GM12878 (cell line): ENCODE data around the gene DPP6. TPM values are rescaled to one million over a fixed set of nuclear protein-coding genes. Genes with fewer than 3 reads are reported as not detected.

Source experiments
- ATAC-seq: fragments of 200-7000 bp; cut with Tn5 transposase; 3 replicates; pipeline ENCODE4 v1.9.1; 2020; ENCODE audit warnings: mild to moderate bottlenecking, moderate library complexity
- BruUV-seq: library from RNA; stranded (reverse); fragments of 400-500 nt; replicated peaks from 2 replicates; lab custom pipeline; 2021; lab: Mats Ljungman, UMichigan
- CTCF ChIA-PET: fragments of 300-600 bp; sonication (Branson Sonifier 250); formaldehyde crosslinking; extraction: SDS; loops from one replicate; lab custom pipeline; 2021; ENCODE audit warnings: inconsistent platforms; lab: Yijun Ruan, JAX
- POLR2A ChIA-PET: fragments of 350-600 bp; formaldehyde crosslinking; extraction: SDS; loops from one replicate; lab custom pipeline; 2021; ENCODE audit warnings: inconsistent platforms; lab: Charles Lee
- RAD21 ChIA-PET: fragments of 300-600 bp; sonication (Branson Sonifier 250); formaldehyde crosslinking; loops from one replicate; lab custom pipeline; 2023; ENCODE audit warnings: antibody characterized with exemption; ENCODE audit not compliant: unreplicated experiment; lab: Charles Lee
- SMC1A ChIA-PET: fragments of 300-600 bp; sonication (Branson Sonifier 250); formaldehyde crosslinking; loops from one replicate; lab custom pipeline; 2023; ENCODE audit not compliant: unreplicated experiment, uncharacterized antibody; lab: Charles Lee
- DNase-seq: peaks from one replicate; pipeline ENCODE4 v3.0.0-alpha.2; 2011; ENCODE audit warnings: low read depth, low spot score
- FAIRE-seq: peaks from 3 replicates; lab custom pipeline; 2011; peaks lifted over from hg19 to GRCh38; lab: Jason Lieb, UNC
- H2AFZ ChIP-seq: 2 replicates; pipeline ENCODE4 v1.6.0; 2011; ENCODE audit warnings: low read depth, low read length, control low read depth; ENCODE audit not compliant: control insufficient read depth
- H3K27ac ChIP-seq: 2 replicates; pipeline ENCODE4 v1.5.1; 2011; ENCODE audit warnings: control low read depth; ENCODE audit not compliant: control insufficient read depth, insufficient read depth
- H3K27me3 ChIP-seq, 2 experiments: replicated peaks in 1 of 2; 2 replicates each; pipeline versions ENCODE4 v1.6.0 to v1.6.1; 2011; ENCODE audit warnings: low read length in 1 of 2; ENCODE audit not compliant: control insufficient read depth in 2 of 2, insufficient read depth in 2 of 2
- H3K36me3 ChIP-seq, 2 experiments: 2 replicates each; pipeline ENCODE4 v1.5.1; 2011; ENCODE audit warnings: low read length in 1 of 2; ENCODE audit not compliant: control insufficient read depth in 2 of 2, insufficient read depth in 2 of 2
- H3K4me1 ChIP-seq: 2 replicates; pipeline ENCODE4 v1.6.1; 2011; ENCODE audit warnings: mild to moderate bottlenecking, low read length, moderate library complexity, mixed read lengths; ENCODE audit not compliant: control insufficient read depth, insufficient read depth
- H3K4me2 ChIP-seq: 2 replicates; pipeline ENCODE4 v1.6.0; 2011; ENCODE audit warnings: control low read depth; ENCODE audit not compliant: control insufficient read depth, insufficient read depth
- H3K4me3 ChIP-seq: fragments of 200-600 bp; sonication (generic); 2 replicates; pipeline ENCODE4 v1.5.1; 2016
- H3K79me2 ChIP-seq: 2 replicates; pipeline ENCODE4 v1.6.0; 2011; ENCODE audit warnings: low read length; ENCODE audit not compliant: control insufficient read depth, insufficient read depth
- H3K9ac ChIP-seq: 2 replicates; pipeline ENCODE4 v1.8.0; 2011; ENCODE audit warnings: low read length, control low read depth, mixed read lengths; ENCODE audit not compliant: control insufficient read depth, insufficient read depth
- H3K9me3 ChIP-seq: replicated peaks from 3 replicates; pipeline ENCODE4 v1.5.1; 2011; ENCODE audit warnings: mild to moderate bottlenecking, low read length; ENCODE audit not compliant: control insufficient read depth, insufficient read depth
- H4K20me1 ChIP-seq: 2 replicates; pipeline ENCODE4 v1.6.0; 2011; ENCODE audit not compliant: control insufficient read depth, insufficient read depth
- ZNF592 ChIP-seq: fragments of 450-650 bp; IDR thresholded peaks from 2 replicates; pipeline ENCODE4 v1.6.1; 2017; ENCODE audit warnings: mild to moderate bottlenecking, moderate library complexity
- WGBS: methylation state at CpG from one replicate; pipeline ENCODE4 v1.1.6; 2016; ENCODE audit warnings: low lambda C conversion rate; ENCODE audit not compliant: insufficient replicate concordance, insufficient coverage; ENCODE audit errors: missing lambda C conversion rate; 5-methylcytosine and 5-hydroxymethylcytosine counted together
- in situ Hi-C: fragments of 300-500 bp; cut with MboI; formaldehyde crosslinking; loops from 9 replicates; pipeline ENCODE4 v1.14.3; 2018; ENCODE audit warnings: mixed read lengths
- intact Hi-C: fragments of 100-400 bp; cut with micrococcal nuclease; formaldehyde crosslinking; loops from one replicate; pipeline ENCODE4 v1.14.2; 2022; ENCODE audit not compliant: unreplicated experiment
- polyA plus RNA-seq, 11 experiments: library from polyadenylated mRNA; depleted of rRNA in 4 of 11; unstranded in 6 of 11; stranded (reverse) in 5 of 11; fragments of >200 nt; fragmentation: Nextera tagmentation in 4 of 11; fragmentation: Illumina TruSeq in 1 of 11; extraction: Ambion mirVana in 4 of 11; extraction: Trizol in 1 of 11; gene quantifications; 1 replicate in 1 of 11; 2 replicates in 10 of 11; pipeline versions ENCODE4 v1.2.1 to v1.2.3, GENCODE V29; 2011 to 2016; ENCODE audit warnings: inconsistent platforms in 2 of 11, missing spikeins in 2 of 11, low read depth in 1 of 11
- total RNA-seq, 4 experiments: library from RNA; depleted of rRNA in 3 of 4; stranded (reverse); fragments of >200 nt in 3 of 4; fragmentation: Illumina TruSeq in 1 of 4; extraction: Trizol in 1 of 4; gene quantifications; 2 replicates each; pipeline versions ENCODE4 v1.2.1 to v1.2.3, GENCODE V29; 2013 to 2021

Gene DPP6
- total and polyA plus RNA-seq, 10 of the 15 experiments (the other 5 are each of a cell fraction or from before 2014, with no cell fraction given) = not detected

DNA sequence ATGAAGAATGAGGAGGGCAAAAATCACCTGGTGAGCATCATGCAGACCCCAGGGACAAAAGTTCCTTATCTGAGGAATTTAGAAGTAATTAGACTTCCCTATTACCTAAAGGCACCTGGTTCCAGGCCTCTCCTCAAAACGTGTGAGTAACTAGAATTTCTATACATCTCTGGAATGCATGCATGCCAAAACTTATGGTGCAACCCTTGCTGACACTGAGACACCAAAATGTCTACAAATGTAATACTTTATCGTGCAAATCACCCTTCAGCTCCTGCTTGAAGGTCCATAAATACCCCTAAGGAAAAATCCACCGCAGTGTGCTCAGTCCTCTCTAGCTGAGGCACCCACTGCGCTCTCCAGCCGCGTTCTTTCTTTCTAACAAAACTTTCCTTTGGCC lies 866.5 kb downstream of the DPP6 start:
- no peak for ATAC-seq
- Histone ChIP-seq H3K27ac (no peak overlapping the region), H3K4me3 (no peak overlapping the region), H3K4me2 (no peak overlapping the region), H2AFZ (no peak overlapping the region), H3K36me3 (no peaks in the 10 kb centered on the region), H3K4me1 (no peaks in the 10 kb centered on the region), H4K20me1 (no peaks in the 10 kb centered on the region), H3K9ac (no peak overlapping the region), H3K9me3 (0 out of 3 replicates have a peak, but pooled peaks cover 1% of the 10 kb centered on the region), H3K27me3 (no peaks in the 10 kb centered on the region; a peak in 1 of 4 replicates), H3K79me2 (no peaks in the 10 kb centered on the region)
- no peak for DNase-seq
- BruUV-seq = no TSS peak
- ChIA-PET RAD21 (no interaction called here), SMC1A (no interaction called here), POLR2A (no interaction called here), CTCF (interaction anchor here (1.6 to 8.1 kb wide), 2 partner anchors 9 to 20 kb away, joined by 3 to 61 read pairs; no protein-coding TSS in a partner anchor)
- 55% methylated on average over 6 of the region's 6 CpGs for WGBS
- in situ Hi-C loops (no loop called here), intact Hi-C loops (no loop called here)
- FAIRE-seq = no peak
- no peak for TF ChIP-seq ZNF592
